Measurements from ENCODE around the gene KCNQ1.

DNA sequence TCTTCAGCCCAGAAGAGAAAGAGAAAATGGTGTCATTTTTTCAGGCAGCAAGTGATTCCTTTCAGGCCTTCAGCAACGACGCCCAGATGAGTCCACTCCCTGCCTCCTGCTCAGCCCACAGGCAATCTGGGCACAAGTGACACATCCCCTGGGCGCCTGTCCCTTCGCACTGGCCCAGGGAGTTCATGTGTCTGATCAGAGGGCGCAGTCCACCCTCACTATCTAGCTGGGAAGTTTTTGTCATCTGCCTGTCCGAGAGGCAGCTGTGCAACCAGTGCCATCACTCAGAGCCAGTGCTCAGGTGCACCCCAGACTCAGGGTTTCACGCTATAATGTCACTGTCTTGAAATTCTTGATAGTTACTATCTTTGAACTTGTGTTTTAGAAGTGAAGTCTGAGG lies 256.4 kb downstream of the KCNQ1 start:
- TF ChIP-seq, protein P1, sequence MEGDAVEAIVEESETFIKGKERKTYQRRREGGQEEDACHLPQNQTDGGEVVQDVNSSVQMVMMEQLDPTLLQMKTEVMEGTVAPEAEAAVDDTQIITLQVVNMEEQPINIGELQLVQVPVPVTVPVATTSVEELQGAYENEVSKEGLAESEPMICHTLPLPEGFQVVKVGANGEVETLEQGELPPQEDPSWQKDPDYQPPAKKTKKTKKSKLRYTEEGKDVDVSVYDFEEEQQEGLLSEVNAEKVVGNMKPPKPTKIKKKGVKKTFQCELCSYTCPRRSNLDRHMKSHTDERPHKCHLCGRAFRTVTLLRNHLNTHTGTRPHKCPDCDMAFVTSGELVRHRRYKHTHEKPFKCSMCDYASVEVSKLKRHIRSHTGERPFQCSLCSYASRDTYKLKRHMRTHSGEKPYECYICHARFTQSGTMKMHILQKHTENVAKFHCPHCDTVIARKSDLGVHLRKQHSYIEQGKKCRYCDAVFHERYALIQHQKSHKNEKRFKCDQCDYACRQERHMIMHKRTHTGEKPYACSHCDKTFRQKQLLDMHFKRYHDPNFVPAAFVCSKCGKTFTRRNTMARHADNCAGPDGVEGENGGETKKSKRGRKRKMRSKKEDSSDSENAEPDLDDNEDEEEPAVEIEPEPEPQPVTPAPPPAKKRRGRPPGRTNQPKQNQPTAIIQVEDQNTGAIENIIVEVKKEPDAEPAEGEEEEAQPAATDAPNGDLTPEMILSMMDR (IDR thresholded peaks at IDR 0.05): no peak
- no peak for TF ChIP-seq ATF1 (CRISPR knock-in tag; IDR thresholded peaks at IDR 0.05)
- TF ChIP-seq ZNF396 (CRISPR knock-in tag; IDR thresholded peaks at IDR 0.05; ENCODE audit: borderline replicate concordance): no peak
- TF ChIP-seq, protein P2, sequence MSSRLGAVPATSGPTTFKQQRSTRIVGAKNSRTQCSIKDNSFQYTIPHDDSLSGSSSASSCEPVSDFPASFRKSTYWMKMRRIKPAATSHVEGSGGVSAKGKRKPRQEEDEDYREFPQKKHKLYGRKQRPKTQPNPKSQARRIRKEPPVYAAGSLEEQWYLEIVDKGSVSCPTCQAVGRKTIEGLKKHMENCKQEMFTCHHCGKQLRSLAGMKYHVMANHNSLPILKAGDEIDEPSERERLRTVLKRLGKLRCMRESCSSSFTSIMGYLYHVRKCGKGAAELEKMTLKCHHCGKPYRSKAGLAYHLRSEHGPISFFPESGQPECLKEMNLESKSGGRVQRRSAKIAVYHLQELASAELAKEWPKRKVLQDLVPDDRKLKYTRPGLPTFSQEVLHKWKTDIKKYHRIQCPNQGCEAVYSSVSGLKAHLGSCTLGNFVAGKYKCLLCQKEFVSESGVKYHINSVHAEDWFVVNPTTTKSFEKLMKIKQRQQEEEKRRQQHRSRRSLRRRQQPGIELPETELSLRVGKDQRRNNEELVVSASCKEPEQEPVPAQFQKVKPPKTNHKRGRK (CRISPR knock-in tag; IDR thresholded peaks at IDR 0.05; ENCODE audit: borderline replicate concordance): no peak
- TF ChIP-seq, protein P3, sequence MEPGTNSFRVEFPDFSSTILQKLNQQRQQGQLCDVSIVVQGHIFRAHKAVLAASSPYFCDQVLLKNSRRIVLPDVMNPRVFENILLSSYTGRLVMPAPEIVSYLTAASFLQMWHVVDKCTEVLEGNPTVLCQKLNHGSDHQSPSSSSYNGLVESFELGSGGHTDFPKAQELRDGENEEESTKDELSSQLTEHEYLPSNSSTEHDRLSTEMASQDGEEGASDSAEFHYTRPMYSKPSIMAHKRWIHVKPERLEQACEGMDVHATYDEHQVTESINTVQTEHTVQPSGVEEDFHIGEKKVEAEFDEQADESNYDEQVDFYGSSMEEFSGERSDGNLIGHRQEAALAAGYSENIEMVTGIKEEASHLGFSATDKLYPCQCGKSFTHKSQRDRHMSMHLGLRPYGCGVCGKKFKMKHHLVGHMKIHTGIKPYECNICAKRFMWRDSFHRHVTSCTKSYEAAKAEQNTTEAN (CRISPR knock-in tag; IDR thresholded peaks at IDR 0.05): no peak
- TF ChIP-seq, protein P4, sequence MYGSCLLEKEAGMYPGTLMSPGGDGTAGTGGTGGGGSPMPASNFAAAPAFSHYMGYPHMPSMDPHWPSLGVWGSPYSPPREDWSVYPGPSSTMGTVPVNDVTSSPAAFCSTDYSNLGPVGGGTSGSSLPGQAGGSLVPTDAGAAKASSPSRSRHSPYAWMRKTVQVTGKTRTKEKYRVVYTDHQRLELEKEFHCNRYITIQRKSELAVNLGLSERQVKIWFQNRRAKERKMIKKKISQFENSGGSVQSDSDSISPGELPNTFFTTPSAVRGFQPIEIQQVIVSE (CRISPR knock-in tag; IDR thresholded peaks at IDR 0.05; ENCODE audit: borderline replicate concordance): no peak
- TF ChIP-seq NR2C2 (CRISPR knock-in tag; IDR thresholded peaks at IDR 0.05): no peak
- no peak for TF ChIP-seq ZNF219 (CRISPR knock-in tag; IDR thresholded peaks at IDR 0.05; ENCODE audit: borderline replicate concordance)
- no peak for TF ChIP-seq EMX1 (CRISPR knock-in tag; IDR thresholded peaks at IDR 0.05)
- TF ChIP-seq ZNF138 (CRISPR knock-in tag; conservative IDR thresholded peaks at IDR 0.05): no peak
- no peak for TF ChIP-seq ZNF121 (CRISPR knock-in tag; IDR thresholded peaks at IDR 0.05)

Measured in WTC11 (cell line).